HFF-Myc (cell line): Measurements from ENCODE around the gene NAP1L4.

ENCODE experiments used
- DNase-seq: peaks from one replicate; pipeline ENCODE4 v3.0.0-alpha.2; 2011; ENCODE audit warnings: low read depth; ENCODE audit errors: extremely low read depth
- H3K4me3 ChIP-seq: replicated peaks from 2 replicates; pipeline ENCODE4 v1.5.1; 2011; ENCODE audit warnings: low read depth, mild to moderate bottlenecking, control low read depth, low read length
- CTCF ChIP-seq: IDR thresholded peaks from 2 replicates; pipeline ENCODE4 v1.5.1; 2012; ENCODE audit warnings: mild to moderate bottlenecking, low read depth, low read length, control low read depth; ENCODE audit errors: missing control alignments

NAP1L4 gene

GRCh38 chr11:2919188-2919587 is 72.9 kb downstream of the NAP1L4 start:
- H3K4me3 ChIP-seq, result no peak overlapping the region
- no peak for TF ChIP-seq CTCF
- no peak for DNase-seq

GRCh38 chr11:2917842-2918490 is 74.2 kb downstream of the NAP1L4 start:
- TF ChIP-seq CTCF, result no peak
- no peak overlapping the region for H3K4me3 ChIP-seq
- no peak for DNase-seq

DNA sequence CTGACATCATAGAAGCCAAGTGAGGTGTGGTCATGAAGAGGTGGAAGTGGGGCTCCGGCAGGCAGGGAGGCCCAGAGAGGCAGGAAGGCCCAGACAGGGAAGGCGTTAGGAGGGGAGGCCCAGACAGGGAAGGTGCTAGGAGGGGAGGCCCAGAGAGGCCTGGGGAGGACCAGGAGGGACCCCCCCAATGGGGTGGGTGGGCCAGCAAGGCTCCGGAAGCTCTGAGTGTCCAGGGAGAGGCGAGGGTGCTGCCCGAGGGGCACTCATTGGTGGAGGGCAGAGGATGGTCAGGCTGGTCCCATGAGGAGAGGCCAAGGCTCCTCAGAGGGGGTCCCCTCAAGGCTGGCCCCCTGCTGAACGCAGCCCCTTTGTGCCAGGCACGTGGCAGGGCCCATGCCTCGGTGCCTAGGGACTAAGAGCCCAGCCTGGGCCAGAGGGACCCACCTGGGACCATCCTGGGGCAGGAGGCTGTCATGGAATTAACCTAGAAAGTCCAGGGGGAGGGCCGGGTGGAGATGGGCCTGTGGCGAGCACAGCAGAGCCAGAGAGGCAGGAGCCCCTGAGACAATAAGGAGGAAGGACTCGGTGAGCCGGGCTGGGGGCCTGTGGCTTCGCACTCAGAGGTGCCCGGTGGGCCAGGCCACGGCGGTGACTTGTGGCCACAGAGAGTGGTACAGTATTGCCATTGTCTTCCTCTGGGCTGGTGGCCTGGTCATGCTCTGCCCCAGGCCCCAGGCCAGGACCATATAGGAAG is 75.1 kb downstream of the NAP1L4 start:
- no peak for TF ChIP-seq CTCF
- no peak for DNase-seq
- no peak overlapping the region for H3K4me3 ChIP-seq

GRCh38 chr11:2916114-2916891 is 75.8 kb downstream of the NAP1L4 start:
- no peak for TF ChIP-seq CTCF
- DNase-seq, result no peak

DNA sequence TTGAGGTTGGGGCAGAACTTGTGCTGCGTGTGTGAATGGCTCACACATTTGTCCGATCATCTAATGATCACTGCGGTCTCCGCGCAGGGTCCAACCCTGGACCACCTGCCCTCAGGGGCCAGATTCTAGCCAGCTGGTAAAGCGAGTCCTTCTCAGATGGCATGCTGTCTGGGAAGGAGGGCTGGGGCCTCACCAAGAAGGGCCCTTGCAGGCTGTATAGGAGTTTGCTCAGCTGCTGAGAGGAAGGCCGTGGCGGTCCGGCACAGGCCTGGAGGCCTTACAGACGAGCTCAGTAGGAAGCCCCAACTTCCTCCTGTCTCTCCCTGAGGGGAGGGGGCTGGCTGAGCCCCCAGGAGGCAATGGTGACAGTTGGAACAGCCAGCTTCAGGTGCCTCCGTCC is 76.7 kb downstream of the NAP1L4 start:
- no peak for TF ChIP-seq CTCF
- H3K4me3 ChIP-seq, result no peak overlapping the region
- no peak for DNase-seq

More at GRCh38 chr11:2916114-2916891, 75.8 kb downstream of the NAP1L4 start:
- H3K4me3 ChIP-seq, result no peak overlapping the region

DNA sequence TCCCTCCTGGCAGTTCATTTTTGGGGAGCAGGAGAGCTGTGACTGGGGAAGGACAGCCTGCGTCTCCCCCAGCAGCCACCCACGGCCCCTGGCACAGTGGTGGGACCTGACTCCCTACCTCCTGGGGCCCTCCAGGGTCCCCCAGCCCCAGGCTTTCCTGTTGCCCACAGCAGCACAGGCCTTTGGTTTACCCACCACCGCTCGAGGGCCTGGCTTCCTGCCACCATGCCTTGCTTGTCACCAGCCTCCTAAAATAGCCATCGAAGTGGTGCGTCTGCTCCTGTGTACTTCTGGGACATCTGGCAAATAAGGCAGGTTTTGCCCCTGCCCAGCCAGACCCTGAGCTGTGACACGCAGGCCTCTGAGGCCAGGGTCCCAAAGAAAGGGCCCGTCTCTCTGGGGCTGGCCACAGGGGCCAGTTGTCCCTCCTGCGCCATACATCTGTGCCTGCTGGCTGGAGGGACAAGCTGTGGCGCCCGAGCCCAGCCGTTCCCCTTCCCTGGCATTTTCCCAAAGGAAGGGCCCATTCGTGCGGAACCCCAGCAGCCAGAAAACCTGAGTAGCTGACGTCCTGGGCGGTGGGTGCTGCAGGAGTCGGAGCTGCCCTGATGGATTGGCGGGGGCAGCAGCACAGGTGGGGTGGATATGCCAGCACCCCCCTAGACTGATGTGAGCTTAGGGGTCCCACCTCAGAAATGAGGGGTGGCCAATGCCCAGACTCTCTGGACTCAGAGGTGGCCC is 77.5 kb downstream of the NAP1L4 start:
- TF ChIP-seq CTCF, result no peak

More for the DNA sequence above, 77.5 kb downstream of the NAP1L4 start:
- H3K4me3 ChIP-seq, result no peak overlapping the region
- no peak for DNase-seq
